ENCODE measurements around the gene INPP5A. TPM values are rescaled to one million over a fixed set of nuclear protein-coding genes. Genes with fewer than 3 reads are reported as not detected.

Gene INPP5A
- total RNA-seq, 6 experiments from 2014 or later = 58.9 to 64.6 (median 63.8) TPM

DNA sequence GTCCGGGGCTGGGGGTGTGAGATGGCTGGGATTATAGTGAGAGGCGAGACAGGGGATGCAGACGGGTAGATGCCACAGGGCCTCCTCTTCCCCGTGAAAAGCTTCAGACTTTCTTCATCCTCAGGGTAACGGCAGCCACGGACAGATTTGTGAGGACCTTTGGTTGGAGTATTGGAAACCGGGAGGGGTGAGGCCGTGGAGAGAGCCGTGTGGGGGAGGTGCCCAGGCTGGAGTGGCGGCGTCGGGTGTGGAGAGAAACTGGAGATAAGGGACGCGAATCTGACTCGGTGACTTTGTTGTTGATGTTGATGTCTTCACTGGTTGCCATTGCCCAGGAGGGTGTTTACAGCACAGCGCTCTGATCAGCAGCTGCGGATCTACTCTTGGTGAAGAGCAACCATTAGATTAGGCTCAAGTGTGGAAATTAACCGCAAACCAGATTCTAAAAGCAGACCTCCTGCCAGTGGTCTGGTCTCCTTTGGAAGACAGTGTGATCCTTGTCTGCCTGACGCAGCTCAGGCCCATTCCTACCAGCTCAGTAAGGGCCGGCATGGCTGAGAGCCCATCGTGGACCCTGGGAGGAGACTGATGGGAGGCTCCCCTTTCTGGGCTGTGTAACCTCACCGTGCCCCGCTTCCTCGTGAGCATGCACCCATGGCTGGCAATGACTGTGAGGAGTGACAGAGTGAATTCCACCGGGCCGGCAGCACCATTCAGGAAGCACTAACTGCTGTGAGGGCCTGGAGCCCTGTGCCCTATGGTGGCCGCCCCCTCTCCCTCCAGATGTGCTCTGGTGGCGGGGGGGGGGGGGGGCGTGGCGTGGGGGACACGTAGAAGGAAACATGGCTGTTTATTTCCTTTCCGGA lies 90.3 kb downstream of the INPP5A start:
- peaks cover 2% of the 10 kb centered on the region for H3K27me3 Mint-ChIP-seq (ENCODE audit: insufficient read depth)
- H3K4me3 Mint-ChIP-seq = peak overlapping the region; percentile 77
- peaks cover 37% of the 10 kb centered on the region for H3K4me1 Mint-ChIP-seq (ENCODE audit: low read depth)

GRCh38 chr10:132628966-132629900 lies 91.6 kb downstream of the INPP5A start:
- TF ChIP-seq CTCF (IDR thresholded peaks at IDR 0.05) = no peak
- Mint-ChIP-seq H3K4me1 (ENCODE audit: low read depth) (peaks cover 50% of the 10 kb centered on the region), H3K4me3 (0 out of 2 replicates have a peak overlapping the region, but pooled peaks have one; percentile 11), H3K27ac (0 out of 2 replicates have a peak overlapping the region, but pooled peaks have one; percentile 36), H3K36me3 (ENCODE audit: low read depth) (peaks cover 6% of the 10 kb centered on the region; the same call in 1 of the 2 replicates), H3K27me3 (ENCODE audit: insufficient read depth) (peaks cover 2% of the 10 kb centered on the region), H3K9me3 (no peaks in the 10 kb centered on the region)
- no peak for DNase-seq

More for the DNA sequence above, 90.3 kb downstream of the INPP5A start:
- no peaks in the 10 kb centered on the region for H3K9me3 Mint-ChIP-seq
- TF ChIP-seq CTCF (IDR thresholded peaks at IDR 0.05) = no peak
- H3K36me3 Mint-ChIP-seq (ENCODE audit: low read depth) = peaks cover 6% of the 10 kb centered on the region; the same call in 1 of the 2 replicates
- DNase-seq = peak; percentile 16
- peak overlapping the region; percentile 91 for H3K27ac Mint-ChIP-seq

GRCh38 chr10:132630156-132630555 lies 92.6 kb downstream of the INPP5A start:
- H3K36me3 Mint-ChIP-seq (ENCODE audit: low read depth) = peaks cover 6% of the 10 kb centered on the region; the same call in 1 of the 2 replicates
- peaks cover 2% of the 10 kb centered on the region for H3K27me3 Mint-ChIP-seq (ENCODE audit: insufficient read depth)
- no peak for TF ChIP-seq CTCF (IDR thresholded peaks at IDR 0.05)
- peaks cover 58% of the 10 kb centered on the region for H3K4me1 Mint-ChIP-seq (ENCODE audit: low read depth)
- no peak overlapping the region for H3K4me3 Mint-ChIP-seq
- no peak overlapping the region for H3K27ac Mint-ChIP-seq
- DNase-seq = no peak
- H3K9me3 Mint-ChIP-seq = no peaks in the 10 kb centered on the region

- H3K4me1 Mint-ChIP-seq (ENCODE audit: low read depth) = peaks cover 58% of the 10 kb centered on the region
- H3K36me3 Mint-ChIP-seq (ENCODE audit: low read depth) = peaks cover 6% of the 10 kb centered on the region; the same call in 1 of the 2 replicates
- H3K27ac Mint-ChIP-seq = no peak overlapping the region
- DNase-seq = no peak
- H3K4me3 Mint-ChIP-seq = no peak overlapping the region
- H3K9me3 Mint-ChIP-seq = no peaks in the 10 kb centered on the region
- H3K27me3 Mint-ChIP-seq (ENCODE audit: insufficient read depth) = peaks cover 2% of the 10 kb centered on the region
- no peak for TF ChIP-seq CTCF (IDR thresholded peaks at IDR 0.05)
These were observed 93.2 kb downstream of the INPP5A start for GRCh38 chr10:132630666-132631337.

DNA sequence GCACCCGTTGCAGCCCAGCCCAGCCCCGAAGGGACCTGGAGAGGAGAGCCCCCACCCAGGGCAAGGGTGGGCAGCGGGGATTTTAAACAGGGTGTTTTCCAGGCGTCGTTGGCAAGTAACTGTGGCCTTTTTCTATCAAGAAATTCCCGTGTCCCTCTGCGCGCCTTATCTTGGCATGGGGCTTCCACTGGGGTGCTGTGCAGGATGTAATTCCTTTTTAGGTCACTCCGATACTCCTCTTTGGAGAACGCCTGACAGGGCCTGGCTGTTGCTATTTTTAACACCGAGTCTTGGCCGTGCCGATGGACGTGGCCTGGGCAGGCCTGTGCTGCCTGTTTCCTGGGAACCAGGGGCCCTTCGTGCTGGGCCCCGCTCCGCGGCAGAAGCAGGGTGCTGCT lies 93.8 kb downstream of the INPP5A start:
- H3K4me1 Mint-ChIP-seq (ENCODE audit: low read depth) = peaks cover 58% of the 10 kb centered on the region

More for the DNA sequence above, 93.8 kb downstream of the INPP5A start:
- Mint-ChIP-seq H3K27ac (no peak overlapping the region), H3K9me3 (no peaks in the 10 kb centered on the region), H3K4me3 (no peak overlapping the region), H3K36me3 (ENCODE audit: low read depth) (peaks cover 6% of the 10 kb centered on the region; the same call in 1 of the 2 replicates), H3K27me3 (ENCODE audit: insufficient read depth) (peaks cover 1% of the 10 kb centered on the region)
- DNase-seq = no peak
- TF ChIP-seq CTCF (IDR thresholded peaks at IDR 0.05) = no peak
